DMS 273 (cell line): Measurements from ENCODE around the gene APOLD1.
"Not testable (repeated sequence)": the region's sequence is repeated elsewhere in the genome, so short reads cannot be mapped to it uniquely, and the experiment has no call there.

Source experiments
- DNase-seq: peaks from one replicate; lab custom pipeline; 2025; ENCODE audit not compliant: unreplicated experiment; lab: John Stamatoyannopoulos, UW

The APOLD1 gene

GRCh38 chr12:12839003-12839395 lies 53.5 kb downstream of the APOLD1 start:
- no peak for DNase-seq

- not testable (repeated sequence) for DNase-seq
Measured at GRCh38 chr12:12839439-12839838, 54.0 kb downstream of the APOLD1 start.

- DNase-seq = no peak
Measured at GRCh38 chr12:12839873-12840579, 54.6 kb downstream of the APOLD1 start.

GRCh38 chr12:12840580-12840899 lies 55.1 kb downstream of the APOLD1 start:
- no peak for DNase-seq
